ENCODE results near the gene TGFBRAP1.
"Not testable (repeated sequence)": the region's sequence is repeated elsewhere in the genome, so short reads cannot be mapped to it uniquely, and the experiment has no call there.

The TGFBRAP1 gene

DNA sequence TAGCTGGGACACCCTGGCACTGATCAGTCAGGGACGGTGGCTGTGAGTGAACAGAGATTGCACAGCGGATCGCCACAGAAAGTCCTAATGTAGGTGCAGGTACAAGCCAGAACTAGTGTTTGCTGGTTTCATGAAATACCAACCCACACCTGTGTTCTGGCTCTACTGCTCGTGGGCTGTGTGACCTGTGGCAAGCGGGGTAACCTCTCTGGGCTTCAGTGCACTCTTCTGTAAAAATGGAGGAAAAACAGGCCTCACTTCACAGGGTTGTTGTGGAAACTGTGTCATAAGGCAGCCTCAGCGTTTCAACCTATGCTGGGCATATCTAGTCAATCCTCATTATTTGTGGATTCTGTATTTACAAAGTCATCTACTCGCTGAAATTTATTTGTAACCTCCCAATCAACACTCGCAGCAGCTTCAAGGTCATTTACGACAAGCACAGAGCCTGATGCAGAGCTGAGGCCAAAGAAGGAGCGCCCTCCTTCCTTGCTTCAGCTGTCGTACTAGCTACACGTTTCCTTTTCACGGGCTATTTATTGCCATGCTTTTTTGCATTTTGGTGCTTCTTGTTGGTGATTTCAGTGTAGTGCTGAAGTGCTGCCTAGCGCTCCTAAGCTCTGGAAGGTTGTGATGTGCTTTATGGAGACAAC lies 58.0 kb downstream of the TGFBRAP1 start:
- no peak for DNase-seq (ENCODE audit: low read depth)

DNA sequence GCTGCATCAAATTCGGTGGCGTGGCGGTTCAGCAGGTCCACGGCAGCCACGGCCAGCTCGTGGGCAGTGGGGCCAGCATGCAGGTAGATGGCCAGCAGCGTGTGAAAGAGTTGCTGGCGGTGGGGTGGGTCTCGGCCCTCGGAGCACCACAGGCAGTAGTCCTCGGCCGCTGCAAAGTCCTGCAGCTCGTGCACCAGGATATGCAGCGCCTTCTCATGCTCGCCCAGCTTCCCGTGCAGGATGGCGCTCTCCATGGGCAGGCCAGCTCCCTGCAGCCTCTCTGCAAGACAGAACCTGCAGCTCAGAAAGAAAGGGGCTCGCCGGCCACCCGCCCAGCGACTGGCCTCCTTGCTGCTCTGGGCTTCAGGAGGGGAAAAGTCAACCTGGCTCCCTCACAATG lies 60.1 kb downstream of the TGFBRAP1 start:
- DNase-seq (ENCODE audit: low read depth), result no peak

DNA sequence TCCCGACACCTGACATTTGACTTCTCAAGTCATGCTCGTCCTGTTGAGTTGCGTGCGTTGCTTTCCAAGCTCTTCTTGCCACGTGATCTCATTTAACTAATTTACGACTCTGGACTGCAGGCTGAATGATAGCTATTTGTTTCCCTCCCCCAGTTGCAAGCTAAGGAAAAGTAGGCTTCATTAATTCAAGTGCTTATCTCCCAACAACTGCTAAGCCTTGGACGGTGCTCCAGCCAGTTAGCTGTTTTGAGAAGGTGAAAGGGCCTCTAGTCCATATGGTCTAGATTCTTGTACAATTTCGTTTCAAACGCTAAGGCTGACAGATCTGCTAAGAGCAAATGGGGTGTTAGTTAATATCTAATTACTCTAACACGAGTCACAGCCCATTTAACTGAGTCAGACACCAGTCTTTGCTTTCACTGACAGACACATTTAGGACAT lies 66.9 kb downstream of the TGFBRAP1 start:
- no peak for DNase-seq (ENCODE audit: low read depth)

DNA sequence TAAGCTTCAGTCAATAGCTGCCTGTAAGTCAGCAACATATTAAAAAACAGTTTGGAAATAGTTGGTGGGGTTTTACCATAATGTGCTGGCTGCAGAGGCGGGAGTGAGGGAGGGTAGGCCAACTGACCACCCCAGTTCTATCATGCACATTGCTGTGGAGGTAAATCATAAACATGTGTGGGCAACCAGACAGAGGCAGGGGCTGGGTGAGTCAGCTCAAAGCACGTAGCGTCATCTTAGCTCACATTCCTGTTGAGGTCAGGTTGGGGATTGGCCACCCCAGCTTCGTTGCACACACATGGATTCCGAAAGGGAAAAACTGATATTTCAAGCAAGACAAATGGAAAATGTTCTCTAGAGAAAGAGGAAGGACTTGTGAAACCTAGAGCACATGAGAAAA lies 68.5 kb downstream of the TGFBRAP1 start:
- DNase-seq (ENCODE audit: low read depth), result no peak

DNA sequence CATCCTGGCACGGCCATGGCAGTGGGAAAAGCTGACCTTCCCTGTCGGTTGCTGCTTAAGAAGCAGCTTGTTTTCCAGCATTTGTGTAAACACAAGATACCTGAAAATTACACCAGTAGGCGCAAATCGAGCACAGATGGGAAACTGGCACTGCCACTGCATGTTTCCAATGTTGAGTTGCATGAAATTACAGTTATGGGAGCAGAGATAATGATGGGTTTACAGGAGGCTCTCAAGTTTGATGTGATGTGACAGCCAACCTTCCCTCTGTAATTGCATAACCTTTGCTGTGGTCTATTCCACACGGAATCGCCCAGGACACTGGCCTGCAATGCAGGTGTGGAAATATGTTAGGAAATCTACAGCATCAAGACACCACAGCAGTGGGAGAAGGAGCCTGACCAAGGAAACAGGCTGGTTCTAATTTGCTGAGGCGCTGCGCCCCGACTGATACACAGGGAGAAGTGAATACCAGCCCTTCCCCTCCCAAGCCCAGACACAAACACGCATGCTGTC lies 70.6 kb downstream of the TGFBRAP1 start:
- DNase-seq (ENCODE audit: low read depth), result no peak

DNA sequence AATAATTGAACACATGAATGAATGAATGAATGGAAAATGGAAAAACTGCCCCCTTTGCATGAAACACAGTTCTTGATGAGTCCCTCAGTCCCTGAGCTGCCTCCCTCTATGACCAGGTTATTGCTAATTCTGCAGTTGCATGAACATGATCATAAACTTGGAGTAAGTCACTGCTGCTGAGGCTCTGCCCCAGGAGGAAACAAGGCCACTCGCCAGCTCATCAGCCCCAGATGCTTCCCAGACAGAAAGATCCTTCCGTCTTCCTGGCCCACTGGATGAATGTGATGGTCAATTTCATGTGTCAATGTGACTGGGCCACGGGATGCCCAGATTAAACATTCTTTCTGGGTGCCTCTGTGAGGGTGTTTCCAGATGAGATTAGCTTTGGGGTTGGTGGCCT lies 71.6 kb downstream of the TGFBRAP1 start:
- DNase-seq (ENCODE audit: low read depth), result no peak

DNA sequence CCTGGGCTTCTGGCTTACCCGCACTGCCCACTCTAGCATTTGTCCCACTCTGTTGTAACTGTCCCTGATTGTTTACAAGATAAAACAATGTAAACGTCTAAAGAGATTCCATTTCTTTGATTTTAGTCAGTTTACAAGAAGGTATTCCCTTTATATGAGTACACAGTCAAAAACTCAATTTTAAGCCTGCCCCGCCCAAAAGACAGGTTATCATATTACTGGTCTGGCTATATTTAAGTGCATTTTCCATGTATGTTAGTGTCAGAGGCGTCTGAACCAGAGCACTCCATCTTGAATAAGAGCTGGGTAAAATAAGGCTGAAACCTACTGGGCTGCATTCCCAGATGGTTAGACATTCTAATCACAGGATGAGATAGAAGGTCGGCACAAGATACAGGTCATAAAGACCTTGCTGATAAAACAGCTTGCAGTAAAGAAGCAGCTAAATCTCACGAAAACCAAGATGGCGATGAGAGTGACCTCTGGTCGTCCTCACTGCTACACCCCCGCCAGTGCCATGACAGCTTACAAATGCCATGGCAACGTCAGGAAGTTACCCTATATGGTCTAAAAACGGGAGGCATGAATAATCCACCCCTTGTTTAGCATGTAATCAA lies 73.0 kb downstream of the TGFBRAP1 start:
- no peak for DNase-seq (ENCODE audit: low read depth)

DNA sequence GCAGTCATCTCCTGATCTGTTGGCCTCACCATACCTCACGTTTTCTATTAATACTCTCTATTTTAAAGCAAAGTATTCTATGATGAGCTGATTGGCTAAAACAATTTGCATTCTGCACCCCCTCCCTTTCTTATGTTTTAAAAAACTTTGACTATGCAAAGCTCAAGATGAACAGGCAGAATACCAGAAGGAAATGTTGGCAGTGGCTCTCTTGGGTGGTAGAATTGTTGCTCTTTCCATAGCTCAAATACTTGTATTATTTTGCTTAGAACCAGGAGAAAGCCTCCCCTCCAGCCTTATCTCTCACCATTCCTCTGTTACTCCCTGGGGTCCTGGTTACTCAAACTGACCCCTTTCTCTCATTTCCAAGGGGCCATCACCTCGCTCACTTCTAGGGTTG lies 73.6 kb downstream of the TGFBRAP1 start:
- no peak for DNase-seq (ENCODE audit: low read depth)

DNA sequence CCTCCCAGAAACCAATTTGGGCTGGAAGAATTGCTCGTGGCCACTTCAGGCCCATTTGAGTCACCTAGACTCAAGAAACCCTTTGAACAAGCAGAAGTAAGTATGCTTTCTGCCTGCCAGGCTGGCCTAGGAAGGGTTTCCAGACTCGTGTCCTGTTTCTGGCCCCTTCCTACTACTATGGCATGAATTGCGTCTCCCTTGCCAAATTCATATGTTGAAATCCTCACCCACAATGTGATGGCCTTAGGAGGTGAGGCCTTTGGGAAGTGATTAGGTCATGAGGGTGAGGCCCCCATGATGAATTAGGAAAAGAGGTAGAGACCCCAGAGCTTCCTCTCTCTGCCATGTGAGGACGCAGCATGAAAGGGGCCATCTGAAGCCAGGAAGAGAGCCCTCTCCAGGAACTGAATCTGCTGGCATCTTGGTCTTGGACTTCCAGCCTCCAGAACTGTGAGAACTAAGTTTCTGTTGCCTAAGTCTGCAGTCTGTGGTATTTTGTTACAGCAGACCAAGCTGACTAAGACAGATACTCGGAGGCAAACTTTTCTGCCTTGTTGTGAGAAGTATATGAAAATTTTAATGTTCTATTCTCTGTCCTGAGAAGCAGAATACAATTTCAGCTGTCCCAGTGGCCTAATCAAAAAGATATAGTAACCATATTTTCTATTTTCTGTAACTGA lies 74.9 kb downstream of the TGFBRAP1 start:
- DNase-seq (ENCODE audit: low read depth), result no peak

DNA sequence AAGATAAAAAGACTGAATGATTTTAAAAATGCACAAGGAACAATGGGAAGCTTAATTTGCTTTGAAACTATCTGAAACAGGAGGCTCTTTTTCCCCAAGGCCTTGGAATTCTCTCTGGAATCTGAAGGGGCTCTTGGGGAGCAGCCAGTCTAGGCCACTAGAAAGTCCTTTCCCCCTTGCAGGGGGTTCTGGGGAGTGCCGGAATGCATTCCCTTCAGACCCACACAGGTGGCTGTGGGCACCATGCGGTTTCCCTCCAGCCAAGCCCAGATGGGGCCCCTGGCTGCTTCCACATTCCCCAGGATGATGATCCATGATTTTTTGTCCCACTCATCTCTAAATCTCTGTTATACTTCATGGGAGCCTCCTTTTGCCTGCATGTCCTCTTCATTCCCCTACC lies 77.3 kb downstream of the TGFBRAP1 start:
- DNase-seq (ENCODE audit: low read depth), result no peak

DNA sequence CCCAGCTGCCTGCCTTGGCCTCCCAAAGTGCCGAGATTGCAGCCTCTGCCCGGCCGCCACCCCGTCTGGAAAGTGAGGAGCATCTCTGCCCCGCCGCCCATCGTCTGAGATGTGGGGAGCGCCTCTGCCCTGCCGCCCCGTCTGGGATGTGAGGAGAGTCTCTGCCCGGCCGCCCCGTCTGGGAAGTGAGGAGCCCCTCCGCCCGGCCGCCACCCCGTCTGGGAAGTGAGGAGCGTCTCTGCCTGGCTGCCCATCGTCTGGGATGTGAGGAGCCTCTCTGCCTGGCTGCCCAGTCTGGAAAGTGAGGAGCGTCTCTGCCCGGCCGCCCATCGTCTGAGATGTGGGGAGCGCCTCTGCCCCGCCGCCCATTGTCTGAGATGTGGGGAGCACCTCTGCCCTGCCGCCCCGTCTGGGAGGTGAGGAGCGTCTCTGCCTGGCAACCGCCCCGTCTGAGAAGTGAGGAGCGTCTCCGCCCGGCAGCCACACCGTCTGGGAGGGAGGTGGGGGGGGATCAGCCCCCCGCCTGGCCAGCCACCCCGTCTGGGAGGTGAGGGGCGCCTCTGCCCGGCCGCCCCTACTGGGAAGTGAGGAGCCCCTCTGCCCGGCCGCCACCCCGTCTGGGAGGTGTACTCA lies 78.4 kb downstream of the TGFBRAP1 start:
- not testable (repeated sequence) for DNase-seq (ENCODE audit: low read depth)

DNA sequence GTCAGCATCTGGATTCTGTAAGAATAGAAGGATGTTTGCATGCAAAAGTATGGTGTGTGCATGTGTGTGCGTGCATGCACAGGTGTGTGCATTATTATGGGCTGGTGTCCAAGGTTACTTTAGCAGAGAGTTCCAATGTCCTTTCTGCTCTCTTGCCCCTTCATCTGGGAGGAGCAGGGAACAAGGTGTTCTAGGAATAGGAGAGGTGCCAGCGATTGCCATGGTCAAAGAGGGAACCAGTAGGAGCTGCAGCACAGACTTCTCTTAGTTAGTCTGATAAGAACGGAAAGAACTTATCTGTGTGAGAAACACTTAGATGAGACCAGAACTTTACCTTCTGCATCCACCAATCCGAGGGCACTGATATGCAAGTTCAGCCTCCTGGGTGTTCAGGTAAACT lies 79.6 kb downstream of the TGFBRAP1 start:
- no peak for DNase-seq (ENCODE audit: low read depth)

DNA sequence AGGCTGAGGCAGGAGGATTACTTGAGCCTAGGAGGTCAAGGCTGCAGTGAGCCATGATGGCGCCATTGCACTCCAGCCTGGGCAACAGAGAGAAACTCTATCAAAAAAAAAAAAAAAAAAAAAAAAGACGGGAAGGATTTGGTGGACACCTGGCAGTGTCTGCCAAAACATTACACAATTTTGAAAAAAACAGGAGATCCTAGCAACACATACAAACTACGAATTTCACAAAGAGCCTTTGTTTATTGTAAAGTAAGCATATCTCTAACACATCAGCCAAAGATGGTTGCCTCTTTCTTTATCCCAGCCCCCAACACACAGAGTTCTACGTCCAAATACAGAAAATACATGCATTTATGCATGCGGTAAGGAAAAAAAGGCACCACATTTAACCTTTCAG lies 80.4 kb downstream of the TGFBRAP1 start:
- no peak for DNase-seq (ENCODE audit: low read depth)

DNA sequence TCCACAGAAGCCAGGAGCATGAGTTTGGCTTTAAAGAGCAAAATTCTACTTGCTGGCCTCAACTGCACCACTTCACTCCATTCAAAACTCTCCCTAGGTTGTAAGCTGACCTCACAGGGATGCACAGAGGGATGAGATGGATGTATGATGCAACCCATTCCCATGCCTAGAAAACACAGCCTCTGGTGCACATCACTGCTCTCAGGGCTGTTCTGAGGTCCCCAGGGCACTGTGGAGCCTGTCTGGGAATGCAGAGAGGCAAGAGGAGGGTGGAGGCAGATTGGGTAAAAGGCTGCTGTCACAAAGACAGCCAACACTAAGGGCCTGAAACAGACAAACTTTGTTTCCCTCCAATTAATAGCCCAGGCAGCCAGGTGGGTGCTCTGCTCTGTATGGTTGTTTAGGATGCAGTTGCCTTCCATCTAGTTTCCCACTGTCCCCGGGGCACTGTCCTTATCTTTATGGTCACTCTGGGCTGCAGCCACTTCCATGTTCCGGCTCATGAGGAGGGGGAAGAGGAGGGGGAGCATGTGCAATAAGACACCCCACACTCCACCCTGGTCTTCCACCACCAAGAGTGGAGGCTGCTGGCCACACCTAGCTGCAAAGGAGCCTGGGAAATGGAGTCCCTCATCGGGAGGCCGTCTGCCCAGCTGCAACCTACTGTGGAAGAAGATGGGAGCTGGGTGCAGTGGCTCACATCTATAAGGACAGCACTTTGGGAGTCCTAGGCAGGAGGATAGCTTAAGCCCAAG lies 81.0 kb downstream of the TGFBRAP1 start:
- DNase-seq (ENCODE audit: low read depth), result no peak

DNA sequence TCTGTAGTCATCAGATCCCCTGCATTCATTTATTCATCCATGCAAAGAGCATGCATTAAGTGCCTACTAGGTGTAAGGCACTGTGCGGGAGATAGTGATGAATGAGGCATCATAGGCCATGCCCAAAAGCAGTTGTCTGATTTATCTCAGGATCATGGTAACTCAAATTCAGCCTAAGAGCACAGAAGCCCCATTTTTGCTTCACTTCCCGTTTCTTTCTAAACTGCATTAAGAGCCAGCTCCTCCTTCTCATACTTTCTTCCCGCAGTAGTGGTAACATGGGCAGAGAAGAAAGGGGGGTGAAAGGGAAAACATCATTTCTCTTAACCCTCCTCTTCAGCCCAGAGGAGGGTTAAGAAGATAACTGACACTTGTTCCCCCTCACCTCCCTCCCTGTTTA lies 85.1 kb downstream of the TGFBRAP1 start:
- no peak for DNase-seq (ENCODE audit: low read depth)

DNA sequence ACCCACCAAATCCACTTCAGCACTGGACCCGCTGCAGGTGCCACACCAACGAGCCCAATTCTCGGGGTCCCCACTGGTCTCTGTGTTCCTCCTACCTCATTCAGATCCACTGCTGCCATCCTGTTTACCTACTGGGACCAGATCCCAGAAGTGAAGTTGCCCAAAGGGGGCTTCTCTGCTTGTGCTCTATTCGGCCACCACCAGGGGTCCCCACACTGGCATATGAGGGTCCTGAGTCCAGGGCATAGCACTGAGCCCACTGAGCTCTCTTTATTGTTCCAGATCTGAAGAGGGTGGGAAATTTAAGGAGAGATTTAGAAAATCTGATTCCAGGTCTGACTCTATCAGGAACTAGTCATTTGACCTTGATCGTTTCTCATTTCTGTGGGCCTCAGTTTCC lies 85.6 kb downstream of the TGFBRAP1 start:
- DNase-seq (ENCODE audit: low read depth), result no peak

DNA sequence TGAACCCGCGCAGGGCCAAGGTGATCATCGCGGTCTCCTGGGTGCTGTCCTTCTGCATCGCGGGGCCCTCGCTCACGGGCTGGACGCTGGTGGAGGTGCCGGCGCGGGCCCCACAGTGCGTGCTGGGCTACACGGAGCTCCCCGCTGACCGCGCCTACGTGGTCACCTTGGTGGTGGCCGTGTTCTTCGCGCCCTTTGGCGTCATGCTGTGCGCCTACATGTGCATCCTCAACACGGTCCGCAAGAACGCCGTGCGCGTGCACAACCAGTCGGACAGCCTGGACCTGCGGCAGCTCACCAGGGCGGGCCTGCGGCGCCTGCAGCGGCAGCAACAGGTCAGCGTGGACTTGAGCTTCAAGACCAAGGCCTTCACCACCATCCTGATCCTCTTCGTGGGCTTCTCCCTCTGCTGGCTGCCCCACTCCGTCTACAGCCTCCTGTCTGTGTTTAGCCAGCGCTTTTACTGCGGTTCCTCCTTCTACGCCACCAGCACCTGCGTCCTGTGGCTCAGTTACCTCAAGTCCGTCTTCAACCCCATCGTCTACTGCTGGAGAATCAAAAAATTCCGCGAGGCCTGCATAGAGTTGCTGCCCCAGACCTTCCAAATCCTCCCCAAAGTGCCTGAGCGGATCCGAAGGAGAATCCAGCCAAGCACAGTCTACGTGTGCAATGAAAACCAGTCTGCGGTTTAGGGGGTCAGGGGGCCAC lies 87.1 kb downstream of the TGFBRAP1 start:
- no peak for DNase-seq (ENCODE audit: low read depth)

DNA sequence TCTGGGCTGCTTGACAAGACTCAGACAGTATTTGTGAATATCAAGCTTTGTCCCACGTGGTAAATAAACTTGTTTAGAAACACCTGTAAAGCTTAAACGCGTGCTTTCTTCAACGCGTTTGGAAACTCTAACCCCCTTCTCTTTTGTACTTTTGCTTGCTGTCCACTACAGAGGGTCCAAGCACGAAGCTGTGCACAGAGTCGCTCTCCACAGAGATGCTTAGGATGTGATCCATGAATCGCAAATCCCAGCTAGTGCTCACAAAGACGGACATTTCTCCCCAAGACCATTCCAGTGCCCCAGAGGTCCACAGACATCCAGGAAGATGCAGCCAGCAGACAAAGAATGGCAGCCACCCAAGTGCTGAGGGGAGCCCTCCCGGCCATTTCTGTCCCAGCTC lies 88.1 kb downstream of the TGFBRAP1 start, which contains the start of gene GPR45:
Gene GPR45 (plus strand): TSS at position 301 of the 400 bp plus-strand sequence. CDS start 116 bp downstream, outside the sequence.
- DNase-seq (ENCODE audit: low read depth), result no peak

DNA sequence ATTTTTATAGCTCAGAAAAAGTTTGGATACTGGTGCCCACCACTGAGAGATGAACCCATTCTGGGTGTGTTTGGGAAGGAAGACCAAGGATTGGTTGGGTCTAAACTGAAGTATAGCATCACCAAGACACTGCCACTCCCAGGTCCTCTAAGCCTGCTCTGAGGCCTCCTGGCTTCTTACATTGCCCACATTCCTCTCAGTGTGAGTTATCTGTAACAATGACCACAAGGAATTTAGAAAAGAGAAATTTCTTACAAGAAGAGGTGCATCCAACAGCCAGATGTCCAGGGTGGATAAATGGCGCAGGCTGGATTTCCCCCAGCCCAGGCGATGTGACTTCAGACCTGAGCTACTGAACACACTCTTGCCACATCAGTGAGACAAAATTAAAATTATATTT lies 89.6 kb downstream of the TGFBRAP1 start:
- DNase-seq (ENCODE audit: low read depth), result peak; percentile 68

DNA sequence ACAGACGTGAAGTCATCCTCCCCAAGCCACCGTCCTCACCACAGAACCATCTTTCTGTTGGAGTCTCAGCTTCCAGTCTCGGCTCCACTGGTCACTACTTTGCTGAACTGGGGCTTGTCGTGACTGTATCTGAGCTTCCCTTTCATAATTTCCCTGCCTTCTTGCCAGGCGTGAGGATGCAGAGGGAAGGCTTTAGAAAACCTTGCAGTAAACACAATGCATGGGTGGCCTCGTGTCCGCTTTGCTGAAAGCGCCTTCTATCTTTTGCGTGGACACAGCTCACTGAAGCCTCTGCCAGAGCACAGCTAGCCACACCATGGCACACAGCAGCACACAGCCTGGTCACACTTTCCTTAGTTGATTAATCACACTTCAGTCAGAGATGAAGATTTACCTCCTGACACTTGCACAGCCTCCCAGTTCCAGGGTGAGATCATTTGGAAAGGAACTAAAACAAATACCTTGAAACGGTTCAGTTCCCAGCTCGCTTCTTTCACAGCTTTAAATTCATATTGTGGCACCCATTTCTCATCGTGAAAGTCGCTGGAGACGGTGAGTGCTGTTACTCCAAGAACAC lies 90.8 kb downstream of the TGFBRAP1 start:
- DNase-seq (ENCODE audit: low read depth), result no peak
